ENCODE results near the gene MAP3K7. TPM values are rescaled to one million over a fixed set of nuclear protein-coding genes. Genes with fewer than 3 reads are reported as not detected.

The MAP3K7 gene
- total and polyA plus RNA-seq, 2 donors (not counting 3 experiments of a cell fraction or from before 2014, with no cell fraction given), result 15.3 to 25.6 TPM

DNA sequence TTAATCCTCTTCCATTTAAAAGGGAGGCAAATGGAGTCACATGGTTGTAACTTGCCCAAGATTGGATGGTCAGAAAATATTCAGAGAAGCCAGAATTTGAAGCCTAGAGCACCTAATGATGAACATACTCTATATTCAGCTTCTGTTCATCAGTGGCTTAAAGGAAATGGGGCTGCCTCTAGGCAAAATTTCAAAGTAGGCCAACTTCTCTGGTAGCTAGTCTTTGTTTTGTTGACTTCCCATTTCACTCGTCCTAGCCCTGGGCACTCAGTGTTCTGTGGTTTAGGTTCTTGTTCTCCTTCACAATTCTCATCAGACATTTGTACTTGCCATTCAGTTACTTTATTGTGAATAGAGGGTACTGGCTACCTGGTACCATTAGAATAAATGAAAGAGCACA lies 13.2 kb downstream of the MAP3K7 start:
- ChIA-PET POLR2A (no interaction called here), CTCF (interaction anchor here (1.5 to 2.3 kb wide), 3 partner anchors 19 to 633 kb away, joined by 3 to 8 read pairs (median 4); no protein-coding TSS in a partner anchor)
- Histone ChIP-seq H3K36me3 (ENCODE audit: control insufficient read depth in 2 of 2, extremely low read depth in 1 of 2, insufficient read depth in 2 of 2, low read length in 2 of 2) (no peaks in the 10 kb centered on the region), H3K27me3 (ENCODE audit: control insufficient read depth in 2 of 2, insufficient read depth in 2 of 2, low read length in 2 of 2) (no peaks in the 10 kb centered on the region), H3K9me1 (replicated peaks; ENCODE audit: control insufficient read depth, extremely low read depth, insufficient read depth, low read length) (no peaks in the 10 kb centered on the region), H3K4me1 (ENCODE audit: control insufficient read depth, extremely low read depth, insufficient read depth, low read length) (no peaks in the 10 kb centered on the region), H2AFZ (ENCODE audit: low read depth, low read length) (no peak overlapping the region), H3K4me3 (replicated peaks in 1 of 3; ENCODE audit: insufficient read depth in 1 of 3, low read depth in 1 of 3, low read length in 3 of 3) (no peak overlapping the region), H3K27ac (ENCODE audit: insufficient read depth, low read depth, low read length) (no peak overlapping the region), H3K9me3 (replicated peaks; ENCODE audit: control insufficient read depth, insufficient read depth, low read length) (no peaks in the 10 kb centered on the region), H3K9ac (replicated peaks; ENCODE audit: extremely low read depth, insufficient read depth, low read length) (no peak overlapping the region), H4K20me1 (replicated peaks; ENCODE audit: control insufficient read depth, extremely low read depth, insufficient read depth, low read length) (peaks cover 2% of the 10 kb centered on the region), H3K4me2 (ENCODE audit: insufficient read depth, low read length) (no peak overlapping the region), H3K79me2 (ENCODE audit: control insufficient read depth, insufficient read depth, low read length) (peaks cover 35% of the 10 kb centered on the region)
- dilution Hi-C loops (cut with MboI; ENCODE audit: extremely low pct_ligation_motif_present, low sequenced_read_pairs) (no loop called here), intact Hi-C loops (cut with micrococcal nuclease) (no loop called here)
- no peak for FAIRE-seq
- no peak for TF ChIP-seq GATA2 (IDR thresholded peaks at IDR 0.05; ENCODE audit: insufficient read depth, insufficient read length, low read depth, low read length)
- TF ChIP-seq FOS (IDR thresholded peaks at IDR 0.05; ENCODE audit: borderline replicate concordance, insufficient read depth, low read length), result no peak
- no peak for TF ChIP-seq POLR2A (IDR thresholded peaks at IDR 0.05; ENCODE audit: low read depth, low read length)
- no peak for TF ChIP-seq MAX (IDR thresholded peaks at IDR 0.05; ENCODE audit: insufficient read depth, insufficient read length)
- no peak for TF ChIP-seq CTCF (IDR thresholded peaks at IDR 0.05; ENCODE audit: extremely low read depth in 1 of 2, insufficient read depth in 1 of 2, low read depth in 1 of 2, low read length in 2 of 2)
- TF ChIP-seq MYC (IDR thresholded peaks at IDR 0.05; ENCODE audit: low read depth, low read length), result no peak
- TF ChIP-seq POLR2AphosphoS5 (IDR thresholded peaks at IDR 0.05; ENCODE audit: insufficient read depth, low read depth, low read length), result no peak
- no peak for TF ChIP-seq EZH2 (IDR thresholded peaks at IDR 0.05; ENCODE audit: borderline replicate concordance, low read depth, low read length, severe bottlenecking)
- no peak for TF ChIP-seq JUN (IDR thresholded peaks at IDR 0.05; ENCODE audit: borderline replicate concordance, insufficient read depth, insufficient read length, low read depth)
- no peak for DNase-seq (ENCODE audit: low read depth, low spot score)
- no TSS peak for BruUV-seq (replicated peaks)

All from endothelial cell of umbilical vein (primary cell).